NCI-H748 (cell line): Measurements from ENCODE around the gene STARD7.
"Not testable (repeated sequence)": the region's sequence is repeated elsewhere in the genome, so short reads cannot be mapped to it uniquely, and the experiment has no call there.

Experiments
- DNase-seq: peaks from one replicate; lab custom pipeline; 2025; ENCODE audit not compliant: unreplicated experiment; lab: John Stamatoyannopoulos, UW

STARD7 gene

DNA sequence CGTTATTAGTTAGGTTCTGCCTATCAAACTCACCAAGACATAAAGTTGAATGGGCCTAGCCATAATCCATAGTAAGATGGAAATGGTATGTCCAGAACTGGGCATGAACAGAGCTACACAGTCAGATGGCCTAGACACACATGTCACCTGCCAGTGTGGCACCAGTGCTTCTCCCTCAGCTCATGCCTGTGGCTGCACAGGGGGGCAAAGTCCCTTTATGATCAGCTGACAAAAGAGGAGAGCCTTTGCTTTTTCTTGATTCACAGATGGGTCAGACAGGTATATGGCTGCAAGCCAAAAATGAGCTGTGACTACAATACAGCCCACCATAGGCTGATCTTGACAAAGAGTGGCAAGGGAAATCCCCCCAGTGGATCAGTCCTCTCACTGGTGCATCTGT lies 28.3 kb upstream of the STARD7 start:
- no peak for DNase-seq

DNA sequence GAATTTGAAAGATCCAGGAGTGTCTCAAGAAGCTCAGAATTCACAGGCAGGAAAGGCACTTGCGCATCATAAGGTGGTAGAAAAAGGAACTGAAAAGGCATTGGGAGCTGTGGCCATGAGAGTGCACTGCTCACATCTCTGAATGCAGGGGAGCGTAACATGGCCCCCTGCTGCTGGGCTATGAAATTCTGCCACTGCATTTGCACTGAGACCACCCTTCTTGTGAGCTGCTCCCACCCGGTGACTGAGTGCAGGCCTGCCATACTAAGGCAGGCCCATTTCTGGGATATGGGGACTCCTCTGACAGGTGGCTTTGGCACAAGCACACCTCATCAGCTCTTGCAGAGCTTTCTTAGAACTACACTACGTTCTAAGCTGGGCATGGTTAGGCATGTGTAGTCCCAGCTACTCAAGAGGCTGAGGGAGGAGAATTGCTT lies 25.3 kb upstream of the STARD7 start:
- DNase-seq, result no peak

DNA sequence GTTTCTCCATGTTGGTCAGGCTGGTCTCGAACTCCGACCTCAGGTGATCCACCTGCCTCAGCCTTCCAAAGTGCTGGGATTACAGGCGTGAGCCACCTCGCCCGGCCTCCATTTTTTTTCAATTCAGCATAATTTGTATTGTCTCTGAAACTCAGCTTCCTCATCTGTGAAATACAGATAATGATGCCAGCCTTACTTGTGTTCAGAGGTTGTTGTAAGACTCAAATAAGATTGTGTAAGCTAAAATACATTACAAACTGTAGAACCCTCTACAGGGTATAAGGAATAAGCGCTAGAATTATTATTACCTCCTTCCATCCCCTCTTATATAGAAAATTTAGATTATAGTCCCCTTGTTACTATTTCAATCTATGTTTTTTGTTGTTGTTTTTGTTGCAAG lies 24.8 kb upstream of the STARD7 start:
- no peak for DNase-seq

DNA sequence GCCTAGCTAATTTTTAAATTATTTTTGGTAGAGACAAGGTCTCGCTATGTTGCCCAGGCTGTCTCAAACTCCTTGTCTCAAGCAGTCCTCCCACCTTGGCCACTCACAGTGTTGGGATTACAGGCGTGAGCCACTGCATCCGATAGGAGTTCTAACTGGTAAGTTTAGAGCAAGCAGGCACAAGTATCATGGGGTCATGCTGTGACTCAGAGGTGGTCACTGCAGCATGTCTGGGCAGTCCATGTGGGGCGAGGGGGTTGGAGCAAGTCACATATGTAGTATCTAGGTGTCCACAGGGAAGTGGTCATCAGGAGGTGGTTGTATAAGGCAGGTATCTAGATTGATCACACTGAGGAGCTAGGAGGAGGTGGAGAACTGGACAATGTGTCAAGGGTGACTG lies 22.7 kb upstream of the STARD7 start:
- DNase-seq, result no peak

DNA sequence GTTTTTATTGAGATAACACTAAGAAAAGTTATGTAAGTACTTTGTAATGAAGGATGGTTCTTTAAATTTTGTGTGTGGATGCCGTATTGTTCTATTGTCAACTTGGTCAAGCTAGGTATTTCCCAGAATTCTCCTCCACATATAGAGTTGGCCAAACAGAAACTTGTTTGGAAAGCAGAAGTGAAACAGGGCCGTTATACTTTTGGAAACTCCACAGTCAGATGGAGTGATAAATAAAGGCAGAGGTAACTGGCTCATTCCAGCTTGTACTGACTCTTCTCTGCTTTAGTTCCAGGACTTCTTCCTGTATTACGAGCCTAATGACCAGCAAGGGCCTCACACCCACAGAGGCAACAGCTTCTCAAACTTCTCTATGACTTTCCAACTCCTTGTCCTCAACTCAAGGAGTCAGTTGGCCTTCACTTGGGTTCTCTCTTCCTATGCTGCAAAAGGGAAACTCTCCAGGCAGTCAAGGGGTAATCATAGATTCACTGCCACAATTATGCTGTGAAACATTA lies 16.4 kb upstream of the STARD7 start:
- DNase-seq, result no peak

DNA sequence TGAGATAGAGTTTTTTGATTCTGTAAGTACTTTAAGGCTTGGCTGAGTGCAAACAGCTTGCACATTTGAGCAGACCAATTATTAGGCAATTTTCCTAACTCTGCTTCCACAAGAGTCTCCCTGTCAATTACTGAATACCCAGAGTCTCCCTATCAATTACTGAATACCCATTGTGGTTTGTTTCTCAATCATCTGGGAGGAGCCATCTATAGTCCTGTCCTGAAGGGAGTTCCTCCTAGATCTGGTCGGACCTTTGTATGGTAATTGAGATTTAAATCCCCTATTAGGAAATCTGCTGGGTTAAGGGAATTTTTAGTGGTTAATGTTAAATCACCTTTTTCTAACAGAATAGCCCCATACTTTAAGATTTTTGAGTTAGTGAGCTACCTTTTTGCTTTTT lies 12.5 kb upstream of the STARD7 start:
- not testable (repeated sequence) for DNase-seq

DNA sequence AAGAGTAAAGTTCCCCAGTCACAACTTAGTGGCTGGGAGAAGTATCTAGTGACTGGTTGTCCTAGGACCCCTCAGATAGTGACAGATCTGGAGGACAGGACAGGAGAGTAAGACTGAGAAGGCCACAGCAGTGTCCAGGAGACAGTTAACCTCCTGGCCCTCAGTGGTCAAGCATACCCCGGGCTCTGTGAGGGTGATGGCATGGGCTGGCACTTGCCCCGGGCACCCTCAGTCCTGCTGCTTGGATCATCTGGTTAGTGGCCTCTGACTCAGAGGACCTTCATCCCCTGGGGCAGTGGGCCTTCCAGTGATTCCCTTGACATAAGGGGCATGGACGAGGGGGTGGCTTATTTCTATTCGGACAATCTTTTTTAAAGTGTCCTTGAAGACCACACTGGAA lies 11.3 kb upstream of the STARD7 start:
- DNase-seq, result not testable (repeated sequence)

DNA sequence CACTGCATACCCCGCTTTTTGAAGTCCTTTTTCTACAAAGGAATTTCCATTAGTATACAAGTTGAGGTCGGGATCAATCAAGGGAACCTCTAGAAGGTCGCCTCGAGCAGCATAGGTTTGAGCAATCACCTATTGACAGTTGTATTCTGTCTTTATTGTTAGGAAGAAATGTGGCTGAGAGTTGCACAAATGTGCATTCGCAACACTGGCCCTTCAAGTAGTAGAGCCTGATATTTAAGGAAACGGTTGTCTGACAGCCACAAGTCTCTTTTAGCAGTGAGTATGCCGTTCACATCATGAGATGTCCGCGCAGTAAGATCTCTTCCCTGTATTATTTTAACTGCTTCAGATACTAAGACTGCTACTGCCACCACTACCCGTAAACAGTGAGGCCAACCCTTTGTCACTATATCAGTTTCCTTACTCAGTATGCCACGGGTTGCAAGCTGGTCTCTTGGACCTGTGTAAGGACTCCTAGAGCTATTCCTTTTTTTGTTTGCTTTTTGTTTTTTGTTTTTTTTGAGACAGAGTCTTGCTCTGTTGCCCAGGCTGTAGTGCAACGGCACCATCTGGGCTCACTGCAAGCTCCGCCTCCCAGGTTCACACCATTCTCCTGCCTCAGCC lies 10.0 kb upstream of the STARD7 start:
- no peak for DNase-seq

DNA sequence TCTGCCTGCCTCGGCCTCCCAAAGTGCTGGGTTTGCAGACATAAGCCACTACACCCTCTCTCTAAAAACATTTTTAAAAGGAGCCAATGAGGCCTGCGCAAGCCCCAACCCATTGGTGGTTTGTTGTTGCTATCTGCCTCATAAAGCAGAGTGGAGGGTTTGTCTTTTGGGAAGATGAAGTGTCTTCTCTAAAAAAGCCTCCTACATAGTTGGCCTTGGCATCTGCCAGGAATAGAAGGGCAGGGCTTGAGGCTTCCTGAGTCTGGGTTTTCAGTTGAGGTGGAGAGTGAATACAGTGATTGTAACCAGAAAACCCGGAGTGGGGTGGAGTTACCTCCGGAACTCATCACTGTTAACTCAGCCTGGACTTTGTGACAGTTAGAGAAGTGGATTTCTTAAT lies 5.9 kb upstream of the STARD7 start:
- DNase-seq, result no peak

DNA sequence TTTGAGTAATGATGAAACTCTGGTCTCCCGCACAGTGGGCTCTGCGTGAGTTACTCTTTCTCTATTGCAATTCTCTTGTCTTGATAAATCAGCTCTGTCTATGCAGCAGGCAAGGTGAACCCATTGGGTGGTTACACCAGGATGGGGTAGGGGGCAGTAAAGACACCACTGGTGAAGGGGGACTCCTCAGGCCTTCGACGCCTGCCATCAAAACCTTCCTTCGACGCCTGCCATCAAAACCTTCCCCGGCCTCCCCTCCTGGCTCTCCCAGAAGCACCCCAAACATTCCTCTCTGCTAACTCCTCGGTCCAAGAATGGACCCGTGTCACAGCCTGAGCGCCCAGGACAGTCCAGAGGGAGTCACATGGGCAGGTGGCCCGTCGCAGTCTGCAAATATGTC lies 4.8 kb upstream of the STARD7 start:
- DNase-seq, result no peak

DNA sequence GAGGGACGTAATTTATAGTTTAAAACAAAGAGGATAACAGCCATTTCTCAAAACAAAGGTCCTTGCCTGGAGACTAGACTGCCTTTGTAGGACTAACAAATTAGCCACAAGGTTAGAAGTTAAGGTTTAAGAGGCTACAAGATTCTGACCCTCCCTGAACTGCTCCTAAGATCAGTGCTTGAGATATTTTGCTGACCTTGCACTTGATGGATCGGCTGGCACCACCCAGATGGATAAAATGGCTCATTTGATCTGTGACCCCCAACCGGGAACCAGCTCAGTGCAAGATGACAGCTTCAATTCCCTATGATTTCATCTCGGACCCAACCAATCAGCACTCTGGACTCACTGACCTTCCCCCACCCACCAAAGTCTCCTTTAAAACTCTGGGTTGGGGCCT lies 3.7 kb upstream of the STARD7 start:
- no peak for DNase-seq

DNA sequence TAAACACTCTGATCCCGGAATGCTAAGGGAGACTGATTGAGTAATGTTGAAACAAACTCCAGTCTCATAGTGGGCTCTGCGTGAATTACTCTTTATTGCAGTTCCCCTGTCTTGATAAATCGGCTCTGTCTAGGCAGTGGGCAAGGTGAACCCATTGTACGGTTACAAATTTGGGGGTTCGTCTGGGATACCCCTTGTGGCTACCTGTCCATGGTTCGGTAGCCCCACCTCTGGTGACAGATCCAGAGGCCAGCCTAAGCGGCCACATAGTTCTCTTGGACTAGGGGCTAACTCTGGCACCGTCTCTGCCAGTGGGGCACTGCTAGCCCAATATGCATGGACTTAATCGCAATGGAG lies 1.1 kb upstream of the STARD7 start:
- DNase-seq, result no peak

DNA sequence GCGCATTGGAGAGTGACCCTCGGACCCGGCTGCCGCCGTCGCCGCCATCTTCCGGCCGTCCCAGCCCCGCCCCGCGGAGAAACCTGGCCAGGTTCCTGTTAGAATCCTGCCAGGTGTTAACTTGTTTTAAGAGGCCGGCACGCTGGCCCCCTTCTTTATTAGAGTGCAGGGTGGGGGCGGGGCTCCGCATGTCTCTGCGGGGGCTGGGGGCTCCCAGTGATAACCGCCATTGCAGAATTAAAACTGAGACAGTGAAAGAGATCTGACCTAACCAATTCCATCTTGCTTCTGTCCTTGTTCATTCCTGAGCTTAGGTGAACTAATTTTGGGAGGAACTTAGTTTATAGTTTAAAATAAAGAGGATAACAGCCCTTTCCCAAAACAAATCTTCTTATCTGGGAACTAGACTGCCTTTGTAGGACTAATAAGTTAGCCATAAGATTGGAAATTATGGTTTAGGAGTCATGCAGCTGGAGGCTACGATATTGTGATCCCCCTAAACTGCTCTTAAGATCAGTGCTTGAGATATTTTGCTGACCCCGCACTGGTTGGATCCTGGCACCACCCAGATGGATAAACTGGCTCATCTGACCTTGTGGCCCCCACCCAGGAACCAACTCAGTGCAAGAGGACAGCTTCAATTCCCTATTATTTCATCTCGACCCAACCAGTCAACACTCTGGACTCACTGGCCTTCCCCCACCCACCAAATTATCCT lies 543 bp upstream of the STARD7 start:
- no peak for DNase-seq

DNA sequence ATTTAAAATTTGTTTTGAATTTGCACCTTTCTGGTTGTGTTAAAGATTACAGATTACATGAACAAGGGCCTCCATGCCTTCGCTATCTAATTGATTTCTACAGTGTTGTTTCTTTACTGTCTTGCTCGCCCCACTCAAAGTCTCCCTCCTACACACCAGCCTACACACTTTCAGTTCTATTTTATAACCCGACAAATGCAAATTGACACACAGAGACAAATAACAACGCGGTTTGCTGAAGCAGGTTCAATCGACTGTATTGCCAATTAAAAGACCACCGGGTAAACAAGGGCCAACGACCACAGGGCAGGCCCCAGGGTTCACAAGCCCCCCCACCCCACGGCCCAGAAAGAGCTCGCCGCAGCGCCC lies 869 bp downstream of the STARD7 start:
- no peak for DNase-seq

DNA sequence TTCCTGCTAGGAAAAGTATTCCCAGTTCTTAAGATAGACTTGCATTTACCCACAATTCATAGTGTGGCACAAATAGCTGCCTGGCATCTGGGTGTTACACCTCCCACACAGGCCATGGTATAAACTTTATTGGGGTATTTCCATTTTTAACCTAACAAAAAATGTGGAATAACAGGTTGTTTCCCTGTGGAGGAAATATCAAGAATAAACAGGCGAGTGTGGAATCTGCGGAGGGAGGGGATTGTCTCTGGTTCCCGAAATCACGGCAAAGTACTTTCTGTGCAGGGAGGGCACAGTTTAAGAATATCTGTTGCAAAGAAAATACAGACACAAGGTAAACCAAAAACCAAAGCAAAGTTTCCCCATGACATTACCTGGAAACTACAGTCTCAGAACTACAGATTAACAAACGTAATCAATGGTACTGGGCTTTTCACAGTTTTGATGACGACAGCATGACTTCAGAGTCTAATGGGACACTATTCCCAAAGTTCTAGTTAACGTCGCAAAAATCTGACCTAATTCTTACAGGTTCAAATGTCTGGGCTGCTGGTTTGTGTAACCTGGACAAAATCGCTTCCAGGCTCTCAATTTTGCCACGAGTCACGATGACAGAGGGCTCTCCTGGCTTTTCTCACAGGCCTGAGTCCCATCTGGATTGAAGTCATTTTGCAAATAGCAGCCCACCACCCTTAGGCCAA lies 1.4 kb downstream of the STARD7 start:
- no peak for DNase-seq

DNA sequence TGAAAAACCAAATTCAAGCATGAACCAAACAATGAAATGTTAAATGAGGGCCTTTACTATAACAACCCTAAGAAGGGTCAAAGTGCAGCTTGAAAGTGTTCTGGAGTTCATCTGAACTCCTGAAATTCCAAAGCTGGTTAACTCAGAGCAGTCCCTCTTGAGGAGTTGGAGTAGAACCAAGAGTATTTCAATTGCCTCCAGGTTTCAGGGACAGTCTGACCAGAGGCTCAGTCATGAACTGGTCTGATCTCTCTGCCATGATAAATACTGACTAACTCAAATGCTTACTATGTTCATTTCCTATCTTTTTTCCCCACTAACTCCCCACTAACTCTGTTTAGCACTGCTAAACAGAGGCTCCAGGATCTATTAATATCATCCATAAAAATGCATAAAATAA lies 2.7 kb downstream of the STARD7 start:
- no peak for DNase-seq

DNA sequence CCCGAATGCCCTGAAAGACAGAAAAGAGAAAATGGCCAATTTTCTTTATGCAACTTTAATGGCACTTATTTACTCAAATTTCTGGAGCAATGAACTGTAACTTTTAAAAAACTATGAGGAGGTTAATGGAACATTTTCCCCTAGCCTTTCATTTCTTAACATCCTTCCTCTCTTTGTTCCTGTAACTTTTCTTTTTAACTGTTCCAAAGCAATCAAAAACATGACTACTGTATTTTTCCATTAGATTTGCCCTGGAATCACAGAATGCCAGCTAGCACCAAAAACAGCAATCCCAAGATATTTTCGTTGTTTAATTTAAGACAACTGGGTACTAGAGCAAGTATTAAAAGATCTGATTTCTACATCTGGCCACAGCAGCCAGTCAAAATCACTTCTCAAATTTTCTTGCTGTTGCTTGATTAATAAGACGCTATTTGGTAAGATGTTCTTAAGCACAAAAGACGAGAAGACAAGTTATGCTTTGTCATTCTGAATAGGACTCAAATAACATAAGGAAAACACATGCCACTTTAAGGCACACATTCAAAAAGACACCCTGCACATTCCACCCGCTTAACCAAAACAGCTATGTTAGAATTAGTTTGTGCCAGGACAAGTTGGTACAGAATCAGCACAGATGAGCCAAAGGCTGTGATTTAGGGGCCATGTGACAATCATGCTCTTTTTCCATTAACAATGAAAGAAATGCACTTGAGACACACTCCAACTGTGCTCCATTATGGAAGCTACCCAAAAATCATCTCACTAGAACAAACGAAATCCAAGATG lies 3.6 kb downstream of the STARD7 start:
- DNase-seq, result no peak

DNA sequence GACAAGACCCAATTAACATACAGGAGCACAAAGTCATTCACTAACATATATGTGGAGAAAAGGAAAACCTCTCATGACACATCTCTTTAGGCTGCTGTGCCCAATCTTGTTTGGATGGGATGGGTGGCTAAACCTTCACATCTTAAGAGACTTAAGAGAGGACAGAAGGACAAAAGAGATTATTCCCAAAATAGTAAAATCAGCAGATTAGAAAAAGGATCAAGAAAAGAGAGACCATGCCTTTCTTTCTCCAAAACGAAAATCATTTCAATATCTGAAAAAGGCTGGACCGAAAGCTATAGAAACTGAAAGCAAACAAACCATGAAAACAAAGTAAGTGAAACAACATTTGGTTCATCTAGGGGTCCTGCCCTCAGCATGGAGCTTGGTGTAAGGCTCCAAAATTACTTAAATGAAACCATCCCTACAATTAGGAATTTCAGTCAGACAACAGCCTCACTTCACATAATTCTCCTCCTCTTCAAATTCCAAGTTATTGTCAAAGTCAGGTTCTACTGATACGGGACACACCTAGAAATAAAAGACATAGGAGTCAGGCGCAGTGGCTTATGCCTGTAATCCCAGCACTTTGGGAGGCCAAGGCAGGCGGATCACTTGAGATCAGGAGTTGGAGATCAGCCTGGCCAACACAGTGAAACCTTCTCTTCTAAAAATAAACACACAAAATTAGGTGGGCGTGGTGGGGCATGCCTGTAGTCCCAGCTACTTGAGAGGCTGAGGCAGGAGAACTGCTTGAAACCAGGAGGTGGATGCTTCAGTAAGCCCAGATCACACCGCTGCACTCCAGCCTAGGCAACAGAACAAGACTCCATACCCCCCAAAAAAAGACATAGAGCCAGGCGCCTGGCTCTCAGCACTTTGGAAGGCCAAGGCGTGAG lies 5.2 kb downstream of the STARD7 start:
- DNase-seq, result no peak

DNA sequence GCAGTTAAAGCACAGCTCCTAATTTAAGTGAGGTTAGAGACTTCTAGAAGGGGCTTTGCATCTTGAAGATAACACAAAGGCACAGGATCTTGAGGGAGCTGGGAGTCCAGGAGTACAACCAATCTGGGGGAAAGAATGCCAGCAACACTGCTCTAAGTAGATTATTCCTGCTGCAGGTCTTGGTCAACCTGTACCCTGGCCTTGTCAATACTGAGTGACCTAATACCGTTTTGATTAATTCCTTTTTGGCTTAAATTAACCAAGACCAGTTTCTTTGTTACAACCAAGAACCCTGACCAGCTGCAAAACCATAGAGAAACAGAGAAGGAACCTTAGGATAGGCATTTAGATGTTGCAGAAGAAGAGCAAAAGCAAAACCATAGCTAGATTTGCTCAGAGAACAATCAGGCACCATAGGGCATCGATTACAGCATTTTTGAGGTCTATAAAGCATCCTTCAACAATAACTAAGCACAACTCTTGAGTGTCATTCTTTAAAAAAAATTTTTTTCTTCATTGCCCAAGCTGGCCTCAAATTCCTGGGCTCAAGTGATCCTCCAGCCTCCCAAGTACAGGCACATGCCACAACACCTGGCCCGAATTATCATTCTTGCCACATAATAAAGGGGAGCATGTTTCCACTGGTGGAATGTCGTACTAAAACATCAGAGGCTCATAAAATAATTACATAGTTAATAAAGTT lies 6.3 kb downstream of the STARD7 start:
- DNase-seq, result no peak

DNA sequence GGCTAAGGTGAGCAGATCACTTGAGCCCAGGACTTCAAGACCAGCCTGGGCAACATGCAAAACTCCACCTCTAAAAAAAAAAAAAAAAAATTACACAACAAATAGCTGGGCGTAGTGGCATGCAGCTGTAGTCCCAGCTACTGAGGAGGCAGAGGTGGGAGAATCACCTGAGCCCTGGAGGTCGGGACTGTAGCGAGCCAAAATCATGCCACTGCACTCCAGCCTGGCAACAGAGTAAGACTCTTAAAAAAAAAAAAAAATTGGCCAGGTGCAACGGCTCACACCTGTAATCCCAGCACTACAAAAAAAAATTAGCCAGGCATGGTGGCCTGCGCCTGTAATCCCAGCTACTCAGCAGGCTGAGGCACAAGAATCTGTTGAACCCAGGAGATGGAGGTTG lies 7.3 kb downstream of the STARD7 start:
- DNase-seq, result no peak
